Measurements from ENCODE around the gene PRSS33. TPM values are rescaled to one million over a fixed set of nuclear protein-coding genes. Genes with fewer than 3 reads are reported as not detected.

Gene PRSS33
- total RNA-seq, 1 experiment from 2014 or later = not detected

- H3K36me3 ChIP-seq = no peaks in the 10 kb centered on the region
- DNase-seq (ENCODE audit: low read depth in 1 of 2, low spot score in 2 of 2) = no peak
- H3K4me3 ChIP-seq = no peak overlapping the region
- H3K4me1 ChIP-seq (replicated peaks) = no peaks in the 10 kb centered on the region
- H3K9me3 ChIP-seq (replicated peaks) = no peaks in the 10 kb centered on the region
- H3K27me3 ChIP-seq (replicated peaks) = peaks cover 5% of the 10 kb centered on the region
- H3K27ac ChIP-seq = no peak overlapping the region
Measured at GRCh38 chr16:2736476-2737237, 50.7 kb downstream of the PRSS33 start.

- no peaks in the 10 kb centered on the region for H3K9me3 ChIP-seq (replicated peaks)
- no peak for DNase-seq (ENCODE audit: low read depth in 1 of 2, low spot score in 2 of 2)
- no peaks in the 10 kb centered on the region for H3K36me3 ChIP-seq
- no peak overlapping the region for H3K4me3 ChIP-seq
- H3K27me3 ChIP-seq (replicated peaks) = peaks cover 12% of the 10 kb centered on the region
- no peak overlapping the region for H3K27ac ChIP-seq
- H3K4me1 ChIP-seq (replicated peaks) = no peaks in the 10 kb centered on the region
Measured at GRCh38 chr16:2734844-2735515, 52.4 kb downstream of the PRSS33 start.

Other genes with a start within 250 kb of the PRSS33 start
- gene PDPK1, start 249.5 kb downstream of the PRSS33 start, total RNA-seq (2014; rRNA removed; shearing (Covaris generic)) = 20.3 and 21.9 TPM in 2 replicates
- 57.7 and 95.0 TPM in 2 replicates for gene KCTD5, start 105.0 kb downstream of the PRSS33 start, total RNA-seq (2014; rRNA removed; shearing (Covaris generic))
- 0.37 TPM in 1 of 2 replicates, not detected in the other for gene PRSS27, start 67.3 kb downstream of the PRSS33 start, total RNA-seq (2014; rRNA removed; shearing (Covaris generic))
- gene SRRM2, start 34.9 kb downstream of the PRSS33 start, total RNA-seq (2014; rRNA removed; shearing (Covaris generic)) = 45.0 and 49.1 TPM in 2 replicates
- 311 and 727 TPM in 2 replicates for gene ELOB, start 10.3 kb downstream of the PRSS33 start, total RNA-seq (2014; rRNA removed; shearing (Covaris generic))
- gene PRSS41, start 10.9 kb upstream of the PRSS33 start, total RNA-seq (2014; rRNA removed; shearing (Covaris generic)) = not detected in 2 replicates
- gene PRSS21, start 29.7 kb upstream of the PRSS33 start, total RNA-seq (2014; rRNA removed; shearing (Covaris generic)) = not detected in 2 replicates
- gene ZG16B, start 42.7 kb upstream of the PRSS33 start, total RNA-seq (2014; rRNA removed; shearing (Covaris generic)) = 0.11 and 0.53 TPM in 2 replicates
- gene PRSS22, start 70.6 kb upstream of the PRSS33 start, total RNA-seq (2014; rRNA removed; shearing (Covaris generic)) = not detected in 2 replicates
- 72.0 and 82.4 TPM in 2 replicates for gene FLYWCH2, start 95.7 kb upstream of the PRSS33 start, total RNA-seq (2014; rRNA removed; shearing (Covaris generic))
- gene FLYWCH1, start 124.4 kb upstream of the PRSS33 start, total RNA-seq (2014; rRNA removed; shearing (Covaris generic)) = 14.7 and 17.6 TPM in 2 replicates
- gene KREMEN2, start 176.7 kb upstream of the PRSS33 start, total RNA-seq (2014; rRNA removed; shearing (Covaris generic)) = not detected in 2 replicates
- 29.9 and 44.0 TPM in 2 replicates for gene PAQR4, start 181.8 kb upstream of the PRSS33 start, total RNA-seq (2014; rRNA removed; shearing (Covaris generic))
- gene PKMYT1, start 192.9 kb upstream of the PRSS33 start, total RNA-seq (2014; rRNA removed; shearing (Covaris generic)) = 66.4 and 80.8 TPM in 2 replicates
- not detected in 2 replicates for gene CLDN9, start 225.4 kb upstream of the PRSS33 start, total RNA-seq (2014; rRNA removed; shearing (Covaris generic))
- gene CLDN6, start 230.6 kb upstream of the PRSS33 start, total RNA-seq (2014; rRNA removed; shearing (Covaris generic)) = not detected in 2 replicates
- gene TNFRSF12A, start 232.8 kb upstream of the PRSS33 start, total RNA-seq (2014; rRNA removed; shearing (Covaris generic)) = 545 and 625 TPM in 2 replicates
- gene HCFC1R1, start 236.4 kb upstream of the PRSS33 start, total RNA-seq (2014; rRNA removed; shearing (Covaris generic)) = 16.2 and 30.6 TPM in 2 replicates
- gene THOC6, start 236.5 kb upstream of the PRSS33 start, total RNA-seq (2014; rRNA removed; shearing (Covaris generic)) = 27.4 and 28.2 TPM in 2 replicates
- not detected in 2 replicates for gene BICDL2, start 249.4 kb upstream of the PRSS33 start, total RNA-seq (2014; rRNA removed; shearing (Covaris generic))